GM10248 (cell line): Measurements from ENCODE around the gene C5orf24.

Experiments
- CTCF ChIA-PET: fragments of 300-600 bp; sonication (Branson Sonifier 250); formaldehyde crosslinking; extraction: SDS; loops from one replicate; lab custom pipeline; 2021; ENCODE audit warnings: antibody characterized with exemption; lab: Yijun Ruan, JAX
- POLR2A ChIA-PET: fragments of 350-650 bp; sonication (Branson Sonifier 250); formaldehyde crosslinking; extraction: SDS; loops from one replicate; lab custom pipeline; 2020; ENCODE audit warnings: antibody characterized with exemption; lab: Yijun Ruan, JAX
- DNase-seq: peaks from one replicate; pipeline ENCODE4 v3.0.0; 2012; ENCODE audit errors: extremely low spot score
- CTCF ChIP-seq: IDR thresholded peaks from 2 replicates; pipeline ENCODE4 v1.5.1; 2012; ENCODE audit warnings: mild to moderate bottlenecking, low read depth; ENCODE audit errors: extremely low read depth, missing control alignments, control extremely low read depth

The C5orf24 gene

GRCh38 chr5:134889335-134889734 is 43.6 kb downstream of the C5orf24 start:
- CTCF ChIA-PET = interaction anchor here (1.0 kb wide), 1 partner anchor 15 kb away, joined by 3 read pairs; no protein-coding TSS in a partner anchor
- no peak for DNase-seq
- POLR2A ChIA-PET = no interaction called here
- no peak for TF ChIP-seq CTCF

- ChIA-PET CTCF (interaction anchor here (1.1 to 4.1 kb wide), 4 partner anchors 10 to 304 kb away, joined by 3 to 22 read pairs (median 8); partner anchors contain the start of genes CAMLG and PCBD2), POLR2A (no interaction called here)
- DNase-seq = no peak
- TF ChIP-seq CTCF = no peak
Observed at GRCh38 chr5:134891473-134891872, 45.7 kb downstream of the C5orf24 start.

GRCh38 chr5:134892282-134892681 is 46.5 kb downstream of the C5orf24 start:
- no peak for TF ChIP-seq CTCF
- ChIA-PET CTCF (interaction anchor here (1.1 to 4.1 kb wide), 4 partner anchors 9 to 305 kb away, joined by 3 to 22 read pairs (median 8); partner anchors contain the start of genes CAMLG and PCBD2), POLR2A (no interaction called here)
- DNase-seq = no peak

- DNase-seq = no peak
- TF ChIP-seq CTCF = no peak
- POLR2A ChIA-PET = interaction anchor here (0.6 kb wide), 1 partner anchor 13 kb away, joined by 6 read pairs; no protein-coding TSS in a partner anchor
- CTCF ChIA-PET = interaction anchor here (1.6 to 4.1 kb wide), 3 partner anchors 9 to 14 kb away, joined by 4 to 22 read pairs (median 12); partner anchors contain the start of gene PCBD2
Observed at GRCh38 chr5:134892926-134893325, 47.2 kb downstream of the C5orf24 start.

GRCh38 chr5:134893748-134894505 is 48.2 kb downstream of the C5orf24 start:
- ChIA-PET POLR2A (interaction anchor here (0.7 kb wide), 1 partner anchor 212 kb away, joined by 3 read pairs; no protein-coding TSS in a partner anchor), CTCF (interaction anchor here (1.6 to 4.1 kb wide), 2 partner anchors 11 to 15 kb away, joined by 4 to 22 read pairs; partner anchors contain the start of gene PCBD2)
- no peak for DNase-seq
- TF ChIP-seq CTCF = no peak

GRCh38 chr5:134902071-134902801 is 56.5 kb downstream of the C5orf24 start:
- TF ChIP-seq CTCF = no peak

More at GRCh38 chr5:134902071-134902801, 56.5 kb downstream of the C5orf24 start:
- ChIA-PET CTCF (interaction anchor here (0.9 to 3.7 kb wide), 13 partner anchors 10 to 314 kb away, joined by 3 to 38 read pairs (median 4); partner anchors contain the start of genes C5orf24, CAMLG and DDX46), POLR2A (interaction anchor here (0.6 to 1.4 kb wide), 2 partner anchors 46 to 163 kb away, joined by 3 to 5 read pairs; partner anchors contain the start of gene CAMLG)
- peak; percentile 75 for DNase-seq
